ENCODE results near the gene SLC25A46. TPM values are rescaled to one million over a fixed set of nuclear protein-coding genes. Genes with fewer than 3 reads are reported as not detected.
"Not testable (repeated sequence)": the region's sequence is repeated elsewhere in the genome, so short reads cannot be mapped to it uniquely, and the experiment has no call there.

The SLC25A46 gene
- total and polyA plus RNA-seq, 11 donors, result 12.9 to 71.5 (median 59.8) TPM

GRCh38 chr5:110770286-110770685, 31.5 kb downstream of the SLC25A46 start:
- Histone ChIP-seq H3K27me3 (no peaks in the 10 kb centered on the region), H3K36me3 (no peaks in the 10 kb centered on the region), H3K27ac (no peak overlapping the region), H3K4me3 (no peak overlapping the region), H3K9me3 (peaks cover 0 to 3% (median 0%) of the 10 kb centered on the region in 12 donors), H3K4me1 (no peaks in the 10 kb centered on the region)
- no peak for ATAC-seq
- no peak for DNase-seq
- TF ChIP-seq CTCF (IDR thresholded peaks at IDR 0.05) (no peak), POLR2A (IDR thresholded peaks at IDR 0.05) (no peak)
- intact Hi-C loops (cut with DNase I), result no loop called here

GRCh38 chr5:110784901-110785300, 46.1 kb downstream of the SLC25A46 start:
- Histone ChIP-seq H3K9me3 (peaks cover 0 to 11% (median 0%) of the 10 kb centered on the region in 12 donors), H3K4me3 (no peak overlapping the region), H3K4me1 (no peaks in the 10 kb centered on the region), H3K27ac (no peak overlapping the region), H3K27me3 (no peaks in the 10 kb centered on the region), H3K36me3 (no peaks in the 10 kb centered on the region)
- intact Hi-C loops (cut with DNase I), result no loop called here
- DNase-seq (no peak), ATAC-seq (no peak)
- no peak for TF ChIP-seq CTCF (IDR thresholded peaks at IDR 0.05)
- no peak for TF ChIP-seq POLR2A (IDR thresholded peaks at IDR 0.05)

DNA sequence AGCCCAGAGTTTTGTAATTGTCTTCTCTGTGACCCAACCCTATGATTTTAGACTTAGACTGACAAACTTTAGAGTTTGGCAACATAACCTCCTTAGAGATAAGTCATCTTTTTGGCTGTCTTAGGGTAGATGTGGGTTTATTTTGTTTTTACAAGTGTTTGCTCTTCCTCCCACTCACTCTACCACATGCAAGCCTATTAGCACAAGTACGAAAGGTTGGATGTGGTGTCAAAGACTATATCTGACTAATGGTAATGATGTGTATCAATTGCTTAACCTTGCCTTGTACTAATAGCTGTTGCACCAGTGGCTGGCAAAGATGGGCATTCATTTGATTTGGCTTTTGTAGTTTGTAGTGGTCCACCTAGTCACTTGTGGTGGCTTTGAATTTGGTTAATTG, 46.5 kb downstream of the SLC25A46 start:
- H3K27me3 ChIP-seq, result no peaks in the 10 kb centered on the region
- no peaks in the 10 kb centered on the region for H3K4me1 ChIP-seq
- 55 to 77% (median 65%) methylated on average over 1 of the region's 1 CpG for WGBS, 4 donors
- TF ChIP-seq POLR2A (IDR thresholded peaks at IDR 0.05), result no peak
- no peak for TF ChIP-seq CTCF (IDR thresholded peaks at IDR 0.05)
- H3K4me3 ChIP-seq, result no peak overlapping the region
- H3K9me3 ChIP-seq, result peaks cover 0 to 11% (median 0%) of the 10 kb centered on the region in 12 donors
- H3K36me3 ChIP-seq, result no peaks in the 10 kb centered on the region
- H3K27ac ChIP-seq, result no peak overlapping the region
- ATAC-seq (no peak), DNase-seq (no peak)
- intact Hi-C loops (cut with DNase I), result no loop called here

- peaks cover 0 to 11% (median 0%) of the 10 kb centered on the region in 12 donors for H3K9me3 ChIP-seq
- ATAC-seq; H3K36me3 ChIP-seq; H3K27ac ChIP-seq; intact Hi-C loops (cut with DNase I); H3K4me1 ChIP-seq; H3K27me3 ChIP-seq; H3K4me3 ChIP-seq; DNase-seq: not testable (repeated sequence)
- WGBS, 4 donors, result 90 to 94% (median 92%) methylated on average over 3 of the region's 3 CpGs
These were observed 49.2 kb downstream of the SLC25A46 start for GRCh38 chr5:110788006-110788405.

DNA sequence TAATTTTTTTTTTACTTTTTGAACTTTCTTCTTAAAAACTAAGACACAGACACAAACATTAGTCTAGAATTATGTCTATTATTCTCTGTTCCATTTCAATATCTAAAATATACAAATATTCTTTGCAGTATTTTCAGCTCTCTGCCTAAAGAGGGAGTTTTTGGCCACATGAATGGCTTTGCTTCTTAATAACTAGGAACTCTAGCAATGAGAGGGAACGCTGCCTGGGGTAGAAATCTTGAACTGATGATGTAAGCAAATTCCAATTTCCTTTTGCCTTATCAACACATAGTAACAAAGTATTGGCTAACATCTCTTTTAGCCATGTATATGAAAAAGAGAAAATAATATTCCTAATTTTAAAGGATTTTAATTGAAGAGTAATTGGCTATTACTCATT, 51.9 kb downstream of the SLC25A46 start:
- no peaks in the 10 kb centered on the region for H3K36me3 ChIP-seq
- no peaks in the 10 kb centered on the region for H3K4me1 ChIP-seq
- no peak for ATAC-seq
- no peaks in the 10 kb centered on the region for H3K27me3 ChIP-seq
- TF ChIP-seq CTCF (IDR thresholded peaks at IDR 0.05) (peak in 7 of 12 donors; percentile 15 to 48 (median 37)), POLR2A (IDR thresholded peaks at IDR 0.05) (no peak)
- no peak for DNase-seq
- no peak overlapping the region for H3K27ac ChIP-seq
- no peak overlapping the region for H3K4me3 ChIP-seq
- peaks cover 0 to 11% (median 0%) of the 10 kb centered on the region in 12 donors for H3K9me3 ChIP-seq
- intact Hi-C loops (cut with DNase I), result loop anchor here in 4 of 10 donors (10.0 kb wide), 2 partner anchors 264 to 274 kb away; no protein-coding TSS in a partner anchor
- WGBS, 4 donors, result 14 to 47% (median 22%) methylated on average over 1 of the region's 1 CpG

All from heart left ventricle (tissue), 16 donors.